GM12878 (cell line): ENCODE results near the gene C1orf52. TPM values are rescaled to one million over a fixed set of nuclear protein-coding genes. Genes with fewer than 3 reads are reported as not detected.

ENCODE experiments used
- CHD1 ChIP-seq: IDR thresholded peaks from 2 replicates; pipeline ENCODE4 v1.6.1; 2012; ENCODE audit warnings: low read depth, low read length, improper control_type of control experiment
- EED ChIP-seq: sonication (generic); IDR thresholded peaks from 2 replicates; pipeline ENCODE4 v1.6.1; 2016; ENCODE audit warnings: antibody characterized with exemption, low read depth
- FOXK2 ChIP-seq: fragments of 450-650 bp; IDR thresholded peaks from 2 replicates; pipeline ENCODE4 v1.6.1; 2017; ENCODE audit warnings: mild to moderate bottlenecking, moderate library complexity
- FOXM1 ChIP-seq: IDR thresholded peaks from 2 replicates; pipeline ENCODE4 v1.6.1; 2012; ENCODE audit warnings: low read depth, mild to moderate bottlenecking, inconsistent platforms, low read length, moderate library complexity
- HDAC2 ChIP-seq: fragments of 200-600 bp; sonication (generic); IDR thresholded peaks from 2 replicates; pipeline ENCODE4 v1.6.1; 2017
- NFIC ChIP-seq: IDR thresholded peaks from 2 replicates; pipeline ENCODE4 v1.6.1; 2012; ENCODE audit warnings: low read depth, mild to moderate bottlenecking, inconsistent platforms, low read length, moderate library complexity
- NFYA ChIP-seq: IDR thresholded peaks from 2 replicates; pipeline ENCODE4 v1.6.1; 2011; ENCODE audit warnings: low read depth, mild to moderate bottlenecking, low read length, improper control_type of control experiment, borderline replicate concordance
- NFYB ChIP-seq: IDR thresholded peaks from 2 replicates; pipeline ENCODE4 v1.6.1; 2011; ENCODE audit warnings: low read depth, mild to moderate bottlenecking, low read length, improper control_type of control experiment, moderate library complexity; ENCODE audit not compliant: insufficient read depth
- POLR2AphosphoS5 ChIP-seq: IDR thresholded peaks from 2 replicates; pipeline ENCODE4 v1.6.1; 2011; ENCODE audit warnings: mild to moderate bottlenecking, low read length, inconsistent platforms
- RAD51 ChIP-seq: fragments of 450-650 bp; IDR thresholded peaks from 2 replicates; pipeline ENCODE4 v1.6.1; 2016; ENCODE audit warnings: moderate library complexity, mild to moderate bottlenecking, inconsistent platforms
- RB1 ChIP-seq: fragments of 450-650 bp; formaldehyde crosslinking; IDR thresholded peaks from 2 replicates; pipeline ENCODE4 v1.6.1; 2017; ENCODE audit warnings: mild to moderate bottlenecking, borderline replicate concordance
- RELA ChIP-seq: fragments of 450-650 bp; IDR thresholded peaks from 2 replicates; pipeline ENCODE4 v1.8.0; 2014; ENCODE audit warnings: borderline replicate concordance; ENCODE audit not compliant: partially characterized antibody
- RFX5 ChIP-seq: IDR thresholded peaks from 2 replicates; pipeline ENCODE4 v1.6.1; 2011; ENCODE audit warnings: low read depth, low read length, improper control_type of control experiment
- SMAD1 ChIP-seq: fragments of 450-650 bp; IDR thresholded peaks from 2 replicates; pipeline ENCODE4 v1.6.1; 2018; ENCODE audit warnings: mild to moderate bottlenecking, low read depth; ENCODE audit not compliant: partially characterized antibody
- SMAD5 ChIP-seq: IDR thresholded peaks from 2 replicates; pipeline ENCODE4 v1.6.1; 2016; ENCODE audit warnings: antibody characterized with exemption, low read depth
- SMC3 ChIP-seq: IDR thresholded peaks from 2 replicates; pipeline ENCODE4 v1.6.1; 2011; ENCODE audit warnings: low read length, improper control_type of control experiment, borderline replicate concordance
- SPI1 ChIP-seq: IDR thresholded peaks from 2 replicates; pipeline ENCODE4 v1.6.1; 2011; ENCODE audit warnings: low read depth, mild to moderate bottlenecking, low read length, moderate library complexity, borderline replicate concordance; ENCODE audit not compliant: insufficient read depth
- SUZ12 ChIP-seq: fragments of 200-600 bp; sonication (generic); IDR thresholded peaks from one replicate; pipeline ENCODE4 v1.6.1; 2018; ENCODE audit warnings: antibody characterized with exemption, mild to moderate bottlenecking; ENCODE audit not compliant: unreplicated experiment
- TAF1 ChIP-seq: IDR thresholded peaks from 2 replicates; pipeline ENCODE4 v1.6.1; 2011; ENCODE audit warnings: mild to moderate bottlenecking, low read depth, low read length, borderline replicate concordance
- WRNIP1 ChIP-seq: IDR thresholded peaks from 2 replicates; pipeline ENCODE4 v1.6.1; 2011; ENCODE audit warnings: low read depth, low read length, improper control_type of control experiment, borderline replicate concordance
- ZZZ3 ChIP-seq: IDR thresholded peaks from 2 replicates; pipeline ENCODE4 v1.6.1; 2011; ENCODE audit warnings: low read depth; ENCODE audit not compliant: control insufficient read depth, insufficient read length
- polyA plus RNA-seq, 11 experiments: library from polyadenylated mRNA; depleted of rRNA in 4 of 11; unstranded in 6 of 11; stranded (reverse) in 5 of 11; fragments of >200 nt; fragmentation: Nextera tagmentation in 4 of 11; fragmentation: Illumina TruSeq in 1 of 11; extraction: Ambion mirVana in 4 of 11; extraction: Trizol in 1 of 11; gene quantifications; 1 replicate in 1 of 11; 2 replicates in 10 of 11; pipeline versions ENCODE4 v1.2.1 to v1.2.3, GENCODE V29; 2011 to 2016; ENCODE audit warnings: inconsistent platforms in 2 of 11, missing spikeins in 2 of 11, low read depth in 1 of 11
- total RNA-seq, 4 experiments: library from RNA; depleted of rRNA in 3 of 4; stranded (reverse); fragments of >200 nt in 3 of 4; fragmentation: Illumina TruSeq in 1 of 4; extraction: Trizol in 1 of 4; gene quantifications; 2 replicates each; pipeline versions ENCODE4 v1.2.1 to v1.2.3, GENCODE V29; 2013 to 2021
- TF ChIP-seq, protein P1 (sequence below): IDR thresholded peaks from 2 replicates; pipeline ENCODE4 v1.6.1; 2011; ENCODE audit warnings: borderline replicate concordance, low read depth, mild to moderate bottlenecking, moderate library complexity, mixed read lengths, low read length; ENCODE audit not compliant: insufficient read depth; ENCODE audit errors: extremely low read length
- TF ChIP-seq, protein P2 (sequence below): fragments of 450-650 bp; IDR thresholded peaks from 2 replicates; pipeline ENCODE4 v1.6.1; 2017; ENCODE audit warnings: mild to moderate bottlenecking, low read depth, inconsistent platforms; ENCODE audit not compliant: poor library complexity, severe bottlenecking
- TF ChIP-seq, protein P3 (sequence below): IDR thresholded peaks from 2 replicates; pipeline ENCODE4 v1.6.1; 2012; ENCODE audit warnings: low read depth, low read length, improper control_type of control experiment
- TF ChIP-seq, protein P4 (sequence below): fragments of 450-650 bp; formaldehyde crosslinking; IDR thresholded peaks from 2 replicates; pipeline ENCODE4 v1.5.0; 2022; ENCODE audit warnings: mild to moderate bottlenecking, missing genetic modification characterization

The C1orf52 gene
- total and polyA plus RNA-seq, 10 of the 15 experiments (the other 5 are each of a cell fraction or from before 2014, with no cell fraction given): 9.4 to 39.5 (median 17.6) TPM

DNA sequence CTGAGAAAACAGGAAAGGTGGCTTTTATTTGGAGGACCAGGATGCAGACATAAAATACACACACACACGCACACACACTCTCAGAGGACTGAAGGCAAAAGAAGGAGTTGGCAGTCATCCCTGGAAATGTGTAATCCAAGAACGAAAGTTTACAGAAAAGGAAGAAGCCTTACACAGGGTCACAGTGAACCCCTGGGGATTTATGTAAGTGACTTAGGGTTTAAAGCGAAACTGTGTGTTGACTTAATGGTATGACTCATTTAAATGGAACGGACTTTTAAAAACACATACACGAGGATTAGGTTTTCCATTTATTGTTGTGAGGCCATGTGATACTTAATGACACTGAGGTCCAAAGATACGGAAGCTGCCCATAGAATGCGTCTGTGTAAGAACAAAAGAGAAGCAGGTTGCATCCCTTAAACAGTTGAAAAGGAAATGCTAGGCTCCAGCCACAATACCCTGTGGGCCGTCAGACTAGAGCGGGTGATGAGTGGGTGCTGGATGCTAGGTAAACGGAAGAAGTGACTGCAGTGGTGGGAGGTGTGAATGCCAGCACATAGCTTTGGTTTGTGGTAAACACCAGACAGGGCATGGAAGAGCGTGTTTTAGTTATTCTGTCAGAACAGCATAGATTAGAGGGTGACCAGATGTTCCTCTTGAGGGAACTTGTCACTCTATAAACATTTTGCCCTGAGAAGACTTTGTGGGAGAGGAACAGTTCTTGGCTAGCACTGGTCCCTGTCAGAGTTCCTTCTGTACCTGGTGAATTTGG, 38.6 kb upstream of the C1orf52 start (continued):
- TF ChIP-seq RAD51: peak; percentile 38; the same call in 1 of the 2 replicates
- no peak for TF ChIP-seq NFYB
- TF ChIP-seq, protein P1, sequence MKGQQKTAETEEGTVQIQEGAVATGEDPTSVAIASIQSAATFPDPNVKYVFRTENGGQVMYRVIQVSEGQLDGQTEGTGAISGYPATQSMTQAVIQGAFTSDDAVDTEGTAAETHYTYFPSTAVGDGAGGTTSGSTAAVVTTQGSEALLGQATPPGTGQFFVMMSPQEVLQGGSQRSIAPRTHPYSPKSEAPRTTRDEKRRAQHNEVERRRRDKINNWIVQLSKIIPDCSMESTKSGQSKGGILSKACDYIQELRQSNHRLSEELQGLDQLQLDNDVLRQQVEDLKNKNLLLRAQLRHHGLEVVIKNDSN: no peak
- TF ChIP-seq FOXK2: peak; percentile 60; the same call in 1 of the 2 replicates
- peak; percentile 60; the same call in 1 of the 2 replicates for TF ChIP-seq EED
- TF ChIP-seq, protein P2, sequence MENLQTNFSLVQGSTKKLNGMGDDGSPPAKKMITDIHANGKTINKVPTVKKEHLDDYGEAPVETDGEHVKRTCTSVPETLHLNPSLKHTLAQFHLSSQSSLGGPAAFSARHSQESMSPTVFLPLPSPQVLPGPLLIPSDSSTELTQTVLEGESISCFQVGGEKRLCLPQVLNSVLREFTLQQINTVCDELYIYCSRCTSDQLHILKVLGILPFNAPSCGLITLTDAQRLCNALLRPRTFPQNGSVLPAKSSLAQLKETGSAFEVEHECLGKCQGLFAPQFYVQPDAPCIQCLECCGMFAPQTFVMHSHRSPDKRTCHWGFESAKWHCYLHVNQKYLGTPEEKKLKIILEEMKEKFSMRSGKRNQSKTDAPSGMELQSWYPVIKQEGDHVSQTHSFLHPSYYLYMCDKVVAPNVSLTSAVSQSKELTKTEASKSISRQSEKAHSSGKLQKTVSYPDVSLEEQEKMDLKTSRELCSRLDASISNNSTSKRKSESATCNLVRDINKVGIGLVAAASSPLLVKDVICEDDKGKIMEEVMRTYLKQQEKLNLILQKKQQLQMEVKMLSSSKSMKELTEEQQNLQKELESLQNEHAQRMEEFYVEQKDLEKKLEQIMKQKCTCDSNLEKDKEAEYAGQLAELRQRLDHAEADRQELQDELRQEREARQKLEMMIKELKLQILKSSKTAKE: peak; percentile 84
- TF ChIP-seq SUZ12: no peak
- peak; percentile 58; the same call in 1 of the 2 replicates for TF ChIP-seq NFIC
- no peak for TF ChIP-seq POLR2AphosphoS5
- no peak for TF ChIP-seq RB1
- TF ChIP-seq RELA: no peak
- TF ChIP-seq FOXM1: 0 out of 2 replicates have a peak, but pooled peaks have one; percentile 46
- no peak for TF ChIP-seq WRNIP1
- TF ChIP-seq RFX5: no peak
- no peak for TF ChIP-seq HDAC2
- TF ChIP-seq, protein P3, sequence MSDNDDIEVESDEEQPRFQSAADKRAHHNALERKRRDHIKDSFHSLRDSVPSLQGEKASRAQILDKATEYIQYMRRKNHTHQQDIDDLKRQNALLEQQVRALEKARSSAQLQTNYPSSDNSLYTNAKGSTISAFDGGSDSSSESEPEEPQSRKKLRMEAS: no peak
- TF ChIP-seq SPI1: no peak
- no peak for TF ChIP-seq ZZZ3
- no peak for TF ChIP-seq SMC3
- TF ChIP-seq TAF1: no peak
- TF ChIP-seq NFYA: no peak
- TF ChIP-seq SMAD1: no peak
- TF ChIP-seq, protein P4, sequence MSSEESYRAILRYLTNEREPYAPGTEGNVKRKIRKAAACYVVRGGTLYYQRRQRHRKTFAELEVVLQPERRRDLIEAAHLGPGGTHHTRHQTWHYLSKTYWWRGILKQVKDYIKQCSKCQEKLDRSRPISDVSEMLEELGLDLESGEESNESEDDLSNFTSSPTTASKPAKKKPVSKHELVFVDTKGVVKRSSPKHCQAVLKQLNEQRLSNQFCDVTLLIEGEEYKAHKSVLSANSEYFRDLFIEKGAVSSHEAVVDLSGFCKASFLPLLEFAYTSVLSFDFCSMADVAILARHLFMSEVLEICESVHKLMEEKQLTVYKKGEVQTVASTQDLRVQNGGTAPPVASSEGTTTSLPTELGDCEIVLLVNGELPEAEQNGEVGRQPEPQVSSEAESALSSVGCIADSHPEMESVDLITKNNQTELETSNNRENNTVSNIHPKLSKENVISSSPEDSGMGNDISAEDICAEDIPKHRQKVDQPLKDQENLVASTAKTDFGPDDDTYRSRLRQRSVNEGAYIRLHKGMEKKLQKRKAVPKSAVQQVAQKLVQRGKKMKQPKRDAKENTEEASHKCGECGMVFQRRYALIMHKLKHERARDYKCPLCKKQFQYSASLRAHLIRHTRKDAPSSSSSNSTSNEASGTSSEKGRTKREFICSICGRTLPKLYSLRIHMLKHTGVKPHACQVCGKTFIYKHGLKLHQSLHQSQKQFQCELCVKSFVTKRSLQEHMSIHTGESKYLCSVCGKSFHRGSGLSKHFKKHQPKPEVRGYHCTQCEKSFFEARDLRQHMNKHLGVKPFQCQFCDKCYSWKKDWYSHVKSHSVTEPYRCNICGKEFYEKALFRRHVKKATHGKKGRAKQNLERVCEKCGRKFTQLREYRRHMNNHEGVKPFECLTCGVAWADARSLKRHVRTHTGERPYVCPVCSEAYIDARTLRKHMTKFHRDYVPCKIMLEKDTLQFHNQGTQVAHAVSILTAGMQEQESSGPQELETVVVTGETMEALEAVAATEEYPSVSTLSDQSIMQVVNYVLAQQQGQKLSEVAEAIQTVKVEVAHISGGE (CRISPR knock-in tag): no peak
- no peak for TF ChIP-seq CHD1
- no peak for TF ChIP-seq SMAD5
